ENCODE data around the gene TRIAP1.

Gene TRIAP1

DNA sequence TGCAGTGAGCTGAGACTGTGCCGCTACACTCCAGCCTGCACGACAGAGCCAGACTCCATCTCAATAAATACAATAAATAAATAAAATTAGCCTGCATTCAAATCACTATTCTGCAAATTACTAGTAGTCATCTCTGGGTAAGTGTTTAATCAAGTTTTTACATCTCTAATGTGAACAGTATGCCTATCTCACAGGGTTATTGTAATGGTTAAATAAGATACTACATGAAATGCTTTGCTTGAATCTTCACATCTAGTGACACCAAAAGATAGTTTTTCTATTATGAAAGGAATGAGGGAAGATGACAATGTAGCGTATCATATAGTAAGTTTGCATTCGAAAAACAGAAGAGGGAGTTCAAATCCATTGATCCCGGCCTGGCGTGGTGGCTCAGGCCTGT, 21.3 kb upstream of the TRIAP1 start:
- no peak for DNase-seq (ENCODE audit: extremely low spot score)
- ChIA-PET POLR2A (interaction anchor here (1.1 to 3.9 kb wide), 5 partner anchors 11 to 176 kb away, joined by 3 to 17 read pairs (median 6); partner anchors contain the start of genes DYNLL1 and RNU4-2), CTCF (interaction anchor here (0.6 to 1.7 kb wide), 4 partner anchors 11 to 78 kb away, joined by 3 to 6 read pairs (median 4); no protein-coding TSS in a partner anchor)
- TF ChIP-seq LEF1 (IDR thresholded peaks at IDR 0.05; ENCODE audit: borderline replicate concordance) (no peak), PKNOX1 (IDR thresholded peaks at IDR 0.05) (no peak), ARNT (IDR thresholded peaks at IDR 0.05) (no peak), NFRKB (IDR thresholded peaks at IDR 0.05) (no peak), FOXK2 (IDR thresholded peaks at IDR 0.05) (no peak), FOXA1 (IDR thresholded peaks at IDR 0.05) (no peak), BHLHE40 (IDR thresholded peaks at IDR 0.05; ENCODE audit: borderline replicate concordance) (no peak), SP1 (IDR thresholded peaks at IDR 0.05) (no peak)

DNA sequence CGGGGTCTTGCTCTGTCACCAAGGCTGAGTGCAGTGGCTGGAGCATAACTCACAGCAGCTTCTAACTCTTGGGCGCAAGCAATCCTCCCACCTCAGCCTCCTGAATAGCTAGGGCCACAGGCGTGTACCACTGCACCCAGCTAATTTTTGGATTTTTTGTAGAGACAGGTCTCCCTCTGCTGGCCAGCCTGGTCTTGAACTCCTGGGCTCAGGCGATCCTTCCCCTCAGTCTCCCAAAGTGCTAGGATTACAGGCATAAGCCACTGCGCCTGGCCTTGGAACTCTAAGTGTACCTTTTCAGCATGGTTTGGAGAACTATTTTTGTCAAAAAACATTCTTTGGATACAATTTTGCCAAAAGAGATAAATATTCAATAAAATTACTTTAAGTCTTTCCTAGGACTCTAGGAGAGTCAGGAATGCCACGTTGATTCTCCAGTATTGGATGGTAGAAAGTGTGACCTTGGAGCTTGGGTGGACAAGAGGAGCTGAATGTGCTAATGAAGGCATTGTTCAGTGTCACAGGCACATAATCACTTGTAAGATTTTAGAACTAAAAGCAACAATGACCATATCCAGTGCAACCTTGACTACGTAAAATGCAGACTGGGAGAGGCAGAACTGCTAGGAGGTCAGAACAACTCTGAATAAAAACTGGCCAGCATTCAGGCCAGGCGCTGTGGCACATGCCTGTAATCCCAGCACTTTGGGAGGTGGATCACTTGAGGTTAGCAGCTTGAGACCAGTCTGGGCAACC, 20.6 kb upstream of the TRIAP1 start:
- POLR2A ChIA-PET, result interaction anchor here (0.6 to 1.7 kb wide), 8 partner anchors 15 to 175 kb away, joined by 3 to 9 read pairs (median 3); partner anchors contain the start of genes COQ5, COX6A1, DYNLL1 and RNU4-2
- DNase-seq (ENCODE audit: extremely low spot score), result no peak
- TF ChIP-seq PKNOX1 (IDR thresholded peaks at IDR 0.05) (no peak), ZNF384 (IDR thresholded peaks at IDR 0.05) (0 out of 2 replicates have a peak, but pooled peaks have one; percentile 15)
- CTCF ChIA-PET, result interaction anchor here (0.6 to 1.7 kb wide), 10 partner anchors 8 to 301 kb away, joined by 3 to 7 read pairs (median 4); partner anchors contain the start of gene COQ5

DNA sequence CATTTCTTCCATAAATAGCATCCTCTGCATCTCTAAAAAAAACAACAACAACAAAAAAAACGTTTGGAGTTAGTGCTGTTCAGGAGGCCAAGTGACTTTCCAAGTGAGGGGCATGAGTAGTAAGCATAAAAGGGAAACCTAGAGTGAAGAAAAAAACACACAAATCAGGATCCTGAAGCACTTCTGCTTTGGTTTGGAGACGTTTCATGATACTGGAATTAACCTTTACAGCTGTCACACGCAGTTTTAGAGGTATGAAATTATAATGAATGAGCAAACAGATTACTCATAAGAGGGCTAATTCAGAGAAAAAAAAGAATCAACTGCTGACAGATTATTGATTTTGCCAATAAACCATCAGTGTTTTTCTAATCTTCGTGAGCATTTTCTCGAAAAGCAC, 19.6 kb upstream of the TRIAP1 start:
- no peak for TF ChIP-seq SUZ12 (IDR thresholded peaks at IDR 0.05)
- TF ChIP-seq L3MBTL2 (conservative IDR thresholded peaks at IDR 0.05), result no peak
- no peak for TF ChIP-seq NFRKB (IDR thresholded peaks at IDR 0.05)
- no peak for TF ChIP-seq FOXM1 (IDR thresholded peaks at IDR 0.05; ENCODE audit: borderline replicate concordance)
- TF ChIP-seq PKNOX1 (IDR thresholded peaks at IDR 0.05), result no peak
- TF ChIP-seq HDGF (IDR thresholded peaks at IDR 0.05; ENCODE audit: borderline replicate concordance), result no peak
- no peak for TF ChIP-seq ZNF384 (IDR thresholded peaks at IDR 0.05)
- TF ChIP-seq ARNT (IDR thresholded peaks at IDR 0.05), result no peak
- TF ChIP-seq BHLHE40 (IDR thresholded peaks at IDR 0.05; ENCODE audit: borderline replicate concordance), result no peak
- no peak for TF ChIP-seq TARDBP (IDR thresholded peaks at IDR 0.05)
- TF ChIP-seq FOXA1 (IDR thresholded peaks at IDR 0.05), result no peak
- TF ChIP-seq FOXK2 (IDR thresholded peaks at IDR 0.05), result no peak
- TF ChIP-seq CTBP1 (IDR thresholded peaks at IDR 0.05; ENCODE audit: borderline replicate concordance), result no peak
- no peak for TF ChIP-seq SP1 (IDR thresholded peaks at IDR 0.05)
- no peak for TF ChIP-seq LEF1 (IDR thresholded peaks at IDR 0.05; ENCODE audit: borderline replicate concordance)
- no peak for TF ChIP-seq ELF4 (IDR thresholded peaks at IDR 0.05)
- DNase-seq (ENCODE audit: extremely low spot score), result no peak
- POLR2A ChIA-PET, result interaction anchor here (0.9 to 1.4 kb wide), 3 partner anchors 19 to 174 kb away, joined by 3 read pairs; partner anchors contain the start of genes COQ5 and RNU4-2
- CTCF ChIA-PET, result interaction anchor here (0.6 to 1.7 kb wide), 5 partner anchors 7 to 110 kb away, joined by 3 to 7 read pairs (median 5); no protein-coding TSS in a partner anchor

DNA sequence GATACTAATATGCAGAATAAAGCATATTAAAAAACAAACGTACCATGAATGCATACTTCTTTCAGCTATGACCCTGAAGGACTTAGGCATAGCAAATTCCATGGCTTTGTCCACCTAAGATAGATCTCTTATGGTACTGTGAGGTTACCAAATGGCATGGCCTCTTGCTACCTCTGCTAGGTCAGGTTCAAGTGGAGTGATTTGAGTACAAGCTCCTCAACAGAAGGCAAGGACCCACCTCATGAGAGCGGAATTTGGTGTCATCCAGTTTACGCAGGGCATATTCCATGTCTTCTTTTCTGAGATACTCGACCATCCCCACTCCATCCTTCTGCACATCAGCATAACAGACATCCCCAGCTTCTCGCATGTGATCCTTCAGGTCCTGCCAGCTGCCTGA, 17.5 kb upstream of the TRIAP1 start:
- no peak for TF ChIP-seq TARDBP (IDR thresholded peaks at IDR 0.05)
- TF ChIP-seq PKNOX1 (IDR thresholded peaks at IDR 0.05), result no peak
- no peak for TF ChIP-seq NFRKB (IDR thresholded peaks at IDR 0.05)
- no peak for TF ChIP-seq ELF4 (IDR thresholded peaks at IDR 0.05)
- no peak for TF ChIP-seq ZNF384 (IDR thresholded peaks at IDR 0.05)
- TF ChIP-seq LEF1 (IDR thresholded peaks at IDR 0.05; ENCODE audit: borderline replicate concordance), result no peak
- TF ChIP-seq BHLHE40 (IDR thresholded peaks at IDR 0.05; ENCODE audit: borderline replicate concordance), result no peak
- no peak for TF ChIP-seq FOXM1 (IDR thresholded peaks at IDR 0.05; ENCODE audit: borderline replicate concordance)
- no peak for TF ChIP-seq HDGF (IDR thresholded peaks at IDR 0.05; ENCODE audit: borderline replicate concordance)
- no peak for TF ChIP-seq FOXK2 (IDR thresholded peaks at IDR 0.05)
- no peak for TF ChIP-seq ARNT (IDR thresholded peaks at IDR 0.05)
- no peak for TF ChIP-seq FOXA1 (IDR thresholded peaks at IDR 0.05)
- no peak for TF ChIP-seq L3MBTL2 (conservative IDR thresholded peaks at IDR 0.05)
- no peak for TF ChIP-seq CTBP1 (IDR thresholded peaks at IDR 0.05; ENCODE audit: borderline replicate concordance)
- TF ChIP-seq SP1 (IDR thresholded peaks at IDR 0.05), result no peak
- no peak for TF ChIP-seq SUZ12 (IDR thresholded peaks at IDR 0.05)

GRCh38 chr12:120462099-120462640, 16.0 kb upstream of the TRIAP1 start:
- POLR2A ChIA-PET, result interaction anchor here (0.7 to 2.2 kb wide), 3 partner anchors 10 to 171 kb away, joined by 3 to 8 read pairs (median 4); partner anchors contain the start of genes RNU4-1 and RNU4-2
- no peak for DNase-seq (ENCODE audit: extremely low spot score)
- CTCF ChIA-PET, result no interaction called here
- TF ChIP-seq BHLHE40 (IDR thresholded peaks at IDR 0.05; ENCODE audit: borderline replicate concordance), result no peak
- no peak for TF ChIP-seq CTBP1 (IDR thresholded peaks at IDR 0.05; ENCODE audit: borderline replicate concordance)
- no peak for TF ChIP-seq LEF1 (IDR thresholded peaks at IDR 0.05; ENCODE audit: borderline replicate concordance)
- no peak for TF ChIP-seq PKNOX1 (IDR thresholded peaks at IDR 0.05)
- TF ChIP-seq FOXA1 (IDR thresholded peaks at IDR 0.05), result no peak
- TF ChIP-seq L3MBTL2 (conservative IDR thresholded peaks at IDR 0.05), result no peak
- TF ChIP-seq NFRKB (IDR thresholded peaks at IDR 0.05), result no peak
- no peak for TF ChIP-seq ARNT (IDR thresholded peaks at IDR 0.05)
- TF ChIP-seq TARDBP (IDR thresholded peaks at IDR 0.05), result no peak
- no peak for TF ChIP-seq ELF4 (IDR thresholded peaks at IDR 0.05)
- no peak for TF ChIP-seq HDGF (IDR thresholded peaks at IDR 0.05; ENCODE audit: borderline replicate concordance)
- TF ChIP-seq FOXK2 (IDR thresholded peaks at IDR 0.05), result no peak
- no peak for TF ChIP-seq SP1 (IDR thresholded peaks at IDR 0.05)
- no peak for TF ChIP-seq ZNF384 (IDR thresholded peaks at IDR 0.05)

More for the DNA sequence above, 17.5 kb upstream of the TRIAP1 start:
- DNase-seq (ENCODE audit: extremely low spot score), result no peak
- ChIA-PET POLR2A (interaction anchor here (2.2 kb wide), 1 partner anchor 172 kb away, joined by 8 read pairs; the partner anchor contains the start of genes RNU4-1 and RNU4-2), CTCF (interaction anchor here (1.1 kb wide), 1 partner anchor 25 kb away, joined by 3 read pairs; no protein-coding TSS in a partner anchor)
